Fibroblast of lung (primary cell): ENCODE results near the gene XYLT1. TPM values are rescaled to one million over a fixed set of nuclear protein-coding genes. Genes with fewer than 3 reads are reported as not detected.

ENCODE experiments used
- DNase-seq, 2 donors: peaks; one replicate each; pipeline versions ENCODE4 v3.0.0 to v3.0.0-alpha.2; 2010; ENCODE audit warnings: low read depth in 2 of 2
- H2AFZ ChIP-seq: 2 replicates; pipeline ENCODE4 v1.5.1; 2012; ENCODE audit warnings: low read length, control low read depth, inconsistent platforms
- H3K27ac ChIP-seq: 2 replicates; pipeline ENCODE4 v1.5.1; 2011; ENCODE audit warnings: low read length, control low read depth; ENCODE audit not compliant: insufficient read depth
- H3K27me3 ChIP-seq: 2 replicates; pipeline ENCODE4 v1.5.1; 2011; ENCODE audit warnings: mild to moderate bottlenecking, low read length; ENCODE audit not compliant: control insufficient read depth, insufficient read depth
- H3K36me3 ChIP-seq: 2 replicates; pipeline ENCODE4 v1.5.1; 2011; ENCODE audit warnings: low read length; ENCODE audit not compliant: control insufficient read depth, insufficient read depth
- H3K4me1 ChIP-seq: 2 replicates; pipeline ENCODE4 v1.5.1; 2011; ENCODE audit warnings: low read length; ENCODE audit not compliant: control insufficient read depth, insufficient read depth; ENCODE audit errors: extremely low read depth
- H3K4me2 ChIP-seq: 2 replicates; pipeline ENCODE4 v1.5.1; 2011; ENCODE audit warnings: low read length, control low read depth; ENCODE audit not compliant: insufficient read depth; ENCODE audit errors: extremely low read depth
- H3K4me3 ChIP-seq, 4 experiments: fragments of 200-600 bp in 1 of 4; sonication (generic) in 1 of 4; replicated peaks in 1 of 4; 2 replicates each; pipeline ENCODE4 v1.5.1; 2011 to 2016; ENCODE audit warnings: low read length in 4 of 4, low read depth in 3 of 4, mild to moderate bottlenecking in 3 of 4, control low read depth in 2 of 4, inconsistent platforms in 1 of 4, mixed read lengths in 1 of 4; ENCODE audit not compliant: insufficient read depth in 1 of 4; ENCODE audit errors: control extremely low read depth in 1 of 4
- H3K79me2 ChIP-seq: 2 replicates; pipeline ENCODE4 v1.5.1; 2012; ENCODE audit warnings: mild to moderate bottlenecking, low read length, inconsistent platforms; ENCODE audit not compliant: control insufficient read depth, insufficient read depth
- H3K9ac ChIP-seq: 2 replicates; pipeline ENCODE4 v1.5.1; 2011; ENCODE audit warnings: mild to moderate bottlenecking, low read length, control low read depth; ENCODE audit not compliant: insufficient read depth
- H3K9me3 ChIP-seq: 2 replicates; pipeline ENCODE4 v1.5.1; 2012; ENCODE audit warnings: low read depth, low read length; ENCODE audit not compliant: control insufficient read depth, insufficient read depth
- H4K20me1 ChIP-seq: 2 replicates; pipeline ENCODE4 v1.5.1; 2011; ENCODE audit warnings: low read length; ENCODE audit not compliant: control insufficient read depth, insufficient read depth; ENCODE audit errors: extremely low read depth
- CTCF ChIP-seq, 2 donors: IDR thresholded peaks in 1 of 2; conservative IDR thresholded peaks in 1 of 2; 1 replicate in 1 of 2; 2 replicates in 1 of 2; pipeline ENCODE4 v1.5.1; 2011 to 2012; ENCODE audit warnings: low read length in 2 of 2, control low read depth in 1 of 2, inconsistent platforms in 1 of 2, low read depth in 1 of 2, mild to moderate bottlenecking in 1 of 2
- EZH2 ChIP-seq: IDR thresholded peaks from 2 replicates; pipeline ENCODE4 v1.5.1; 2012; ENCODE audit warnings: low read length, control low read depth, mild to moderate bottlenecking; ENCODE audit errors: missing control alignments
- polyA plus RNA-seq, 2 donors: library from polyadenylated mRNA; depleted of rRNA in 1 of 2; stranded (reverse) in 1 of 2; unstranded in 1 of 2; fragments of >200 nt; gene quantifications; 2 replicates each; pipeline ENCODE4 v1.2.1, GENCODE V29; 2011 to 2012; ENCODE audit warnings: missing spikeins in 1 of 2
- total RNA-seq: library from RNA; depleted of rRNA; stranded (reverse); fragments of >200 nt; gene quantifications from 2 replicates; pipeline ENCODE4 v1.2.1, GENCODE V29; 2014

XYLT1 gene
- total and polyA plus RNA-seq, 2 donors (not counting 1 experiment from before 2014, with no cell fraction given) = 9.3 to 21.8 TPM

DNA sequence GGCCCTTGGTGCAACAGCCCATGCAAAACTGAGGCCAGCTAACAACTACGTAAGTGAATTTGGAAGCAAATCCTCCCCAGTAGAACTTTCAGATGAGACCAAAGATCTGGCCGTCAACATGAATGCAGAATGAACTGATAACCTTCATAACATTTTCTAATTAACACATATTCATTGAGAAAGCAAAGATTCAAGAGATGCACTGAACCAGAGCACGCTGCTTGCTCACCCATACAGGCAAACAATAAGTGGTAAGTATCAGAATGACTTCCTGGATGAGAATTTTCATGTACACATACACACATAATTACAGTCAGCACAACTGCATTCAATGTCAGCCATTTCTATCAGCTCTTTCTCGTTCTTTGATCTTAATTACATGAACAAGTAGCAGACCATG lies 30.6 kb downstream of the XYLT1 start:
- no peak overlapping the region for H2AFZ ChIP-seq
- H3K4me2 ChIP-seq = no peak overlapping the region
- DNase-seq = no peak
- H3K9me3 ChIP-seq = no peaks in the 10 kb centered on the region
- H3K36me3 ChIP-seq = no peaks in the 10 kb centered on the region
- H3K4me3 ChIP-seq = no peak overlapping the region
- no peaks in the 10 kb centered on the region for H3K27me3 ChIP-seq
- no peaks in the 10 kb centered on the region for H3K4me1 ChIP-seq
- no peak for TF ChIP-seq EZH2
- TF ChIP-seq CTCF (conservative IDR thresholded peaks at IDR 0.05 in 1 of 2, IDR thresholded peaks at IDR 0.05 in 1 of 2; ENCODE audit: low read depth in 1 of 2, low read length in 2 of 2) = no peak
- no peak overlapping the region for H3K27ac ChIP-seq
- no peak overlapping the region for H3K9ac ChIP-seq
- no peaks in the 10 kb centered on the region for H3K79me2 ChIP-seq
- H4K20me1 ChIP-seq = no peaks in the 10 kb centered on the region

DNA sequence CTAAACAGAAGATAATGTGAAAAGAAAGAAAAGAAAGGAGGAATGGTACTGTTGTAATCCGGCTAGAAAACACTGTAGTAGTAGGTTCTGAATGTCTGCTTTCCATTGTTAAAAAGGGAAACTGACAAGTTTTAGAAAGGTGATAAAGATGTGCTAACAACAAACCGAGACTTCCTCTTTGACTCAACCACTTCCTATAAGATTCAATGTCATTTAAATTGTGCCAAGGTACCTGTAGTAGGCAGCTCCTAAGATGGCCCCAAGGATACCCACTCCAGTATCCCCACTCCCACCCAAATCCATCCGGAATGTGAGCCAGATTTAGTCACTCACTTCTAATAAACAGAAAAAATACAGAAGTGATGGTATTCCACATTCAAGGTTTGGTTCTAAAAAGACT lies 31.2 kb downstream of the XYLT1 start:
- no peaks in the 10 kb centered on the region for H3K79me2 ChIP-seq
- no peaks in the 10 kb centered on the region for H3K36me3 ChIP-seq
- no peak overlapping the region for H3K4me3 ChIP-seq
- no peaks in the 10 kb centered on the region for H3K27me3 ChIP-seq
- no peak overlapping the region for H2AFZ ChIP-seq
- no peak overlapping the region for H3K4me2 ChIP-seq
- H4K20me1 ChIP-seq = no peaks in the 10 kb centered on the region
- DNase-seq = no peak
- TF ChIP-seq CTCF (conservative IDR thresholded peaks at IDR 0.05 in 1 of 2, IDR thresholded peaks at IDR 0.05 in 1 of 2; ENCODE audit: low read depth in 1 of 2, low read length in 2 of 2) (no peak), EZH2 (no peak)
- H3K9me3 ChIP-seq = no peaks in the 10 kb centered on the region
- H3K27ac ChIP-seq = no peak overlapping the region
- H3K4me1 ChIP-seq = no peaks in the 10 kb centered on the region
- H3K9ac ChIP-seq = no peak overlapping the region

- TF ChIP-seq CTCF (conservative IDR thresholded peaks at IDR 0.05 in 1 of 2, IDR thresholded peaks at IDR 0.05 in 1 of 2; ENCODE audit: low read depth in 1 of 2, low read length in 2 of 2) = no peak
- no peak for TF ChIP-seq EZH2
- Histone ChIP-seq H3K27ac (no peak overlapping the region), H4K20me1 (no peaks in the 10 kb centered on the region), H3K4me1 (no peaks in the 10 kb centered on the region), H3K27me3 (no peaks in the 10 kb centered on the region), H3K4me3 (no peak overlapping the region), H3K79me2 (no peaks in the 10 kb centered on the region), H3K36me3 (no peaks in the 10 kb centered on the region), H3K9me3 (no peaks in the 10 kb centered on the region), H3K4me2 (no peak overlapping the region), H3K9ac (no peak overlapping the region), H2AFZ (no peak overlapping the region)
- no peak for DNase-seq
These were observed 32.8 kb downstream of the XYLT1 start for GRCh38 chr16:17437981-17438380.
